ENCODE results near the gene TMSB4X. TPM values are rescaled to one million over a fixed set of nuclear protein-coding genes. Genes with fewer than 3 reads are reported as not detected.
"Not testable (repeated sequence)": the region's sequence is repeated elsewhere in the genome, so short reads cannot be mapped to it uniquely, and the experiment has no call there.

TMSB4X gene
- total and polyA plus RNA-seq, 2 of the 13 experiments (the other 11 are each of a cell fraction or from before 2014, with no cell fraction given), result 10.5 to 29.6 TPM

- POLR2A ChIA-PET, result no interaction called here
- Histone ChIP-seq H3K4me2 (ENCODE audit: low read depth, low read length) (no peak overlapping the region), H3K79me2 (ENCODE audit: insufficient read depth, low read length) (no peaks in the 10 kb centered on the region), H3K9ac (ENCODE audit: insufficient read depth, low read depth, low read length) (no peak overlapping the region), H3K27ac (ENCODE audit: extremely low read length, insufficient read depth, low read length) (no peak overlapping the region), H4K20me1 (ENCODE audit: insufficient read depth, low read length) (no peaks in the 10 kb centered on the region), H3K27me3 (ENCODE audit: control insufficient read depth in 1 of 2, insufficient read depth in 2 of 2, low read length in 2 of 2) (no peaks in the 10 kb centered on the region), H3K4me3 (replicated peaks in 1 of 3; ENCODE audit: insufficient read depth in 1 of 3, low read depth in 2 of 3, low read length in 3 of 3) (no peak overlapping the region), H3K9me3 (ENCODE audit: low read length) (no peaks in the 10 kb centered on the region), H3K36me3 (replicated peaks in 1 of 2; ENCODE audit: control insufficient read depth in 1 of 2, insufficient read depth in 2 of 2, low read length in 2 of 2) (no peaks in the 10 kb centered on the region), H3K4me1 (ENCODE audit: insufficient read depth, low read length) (peaks cover 12% of the 10 kb centered on the region), H2AFZ (ENCODE audit: low read length) (no peak overlapping the region)
- ATAC-seq, result no peak
- intact Hi-C loops (cut with micrococcal nuclease; ENCODE audit: unreplicated experiment) (no loop called here), in situ Hi-C loops (cut with HindIII; ENCODE audit: extremely low pct_ligation_motif_present, low pct_unique_long_range_greater_than_20kb) (no loop called here)
- FAIRE-seq, result no peak
- CTCF ChIA-PET (ENCODE audit: low intra/inter-chr PET ratio, low total read pairs), result no interaction called here
- no TSS peak for BruUV-seq (replicated peaks)
- DNase-seq (ENCODE audit: low spot score), result no peak
- WGBS (ENCODE audit: low lambda C conversion rate), result 50% methylated on average over 2 of the region's 3 CpGs
- TF ChIP-seq SNAI1 (CRISPR knock-in tag; IDR thresholded peaks at IDR 0.05; ENCODE audit: borderline replicate concordance), result no peak
- TF ChIP-seq ATF2 (CRISPR knock-in tag; IDR thresholded peaks at IDR 0.05), result no peak
- TF ChIP-seq ARID2 (CRISPR knock-in tag; IDR thresholded peaks at IDR 0.05; ENCODE audit: borderline replicate concordance), result no peak
- TF ChIP-seq ZBTB7A (CRISPR knock-in tag; IDR thresholded peaks at IDR 0.05), result no peak
- TF ChIP-seq ZNF34 (CRISPR knock-in tag; IDR thresholded peaks at IDR 0.05; ENCODE audit: borderline replicate concordance), result no peak
- TF ChIP-seq ZNF7 (CRISPR knock-in tag; IDR thresholded peaks at IDR 0.05), result no peak
- TF ChIP-seq, protein P1, sequence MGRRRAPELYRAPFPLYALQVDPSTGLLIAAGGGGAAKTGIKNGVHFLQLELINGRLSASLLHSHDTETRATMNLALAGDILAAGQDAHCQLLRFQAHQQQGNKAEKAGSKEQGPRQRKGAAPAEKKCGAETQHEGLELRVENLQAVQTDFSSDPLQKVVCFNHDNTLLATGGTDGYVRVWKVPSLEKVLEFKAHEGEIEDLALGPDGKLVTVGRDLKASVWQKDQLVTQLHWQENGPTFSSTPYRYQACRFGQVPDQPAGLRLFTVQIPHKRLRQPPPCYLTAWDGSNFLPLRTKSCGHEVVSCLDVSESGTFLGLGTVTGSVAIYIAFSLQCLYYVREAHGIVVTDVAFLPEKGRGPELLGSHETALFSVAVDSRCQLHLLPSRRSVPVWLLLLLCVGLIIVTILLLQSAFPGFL (CRISPR knock-in tag; IDR thresholded peaks at IDR 0.05), result no peak
- no peak for TF ChIP-seq ZNF136 (CRISPR knock-in tag; IDR thresholded peaks at IDR 0.05; ENCODE audit: low read depth)
Observed at GRCh38 chrX:13015536-13016236, 40.8 kb downstream of the TMSB4X start.

- DNase-seq (ENCODE audit: low spot score); H3K36me3 ChIP-seq (replicated peaks in 1 of 2; ENCODE audit: control insufficient read depth in 1 of 2, insufficient read depth in 2 of 2, low read length in 2 of 2); H3K27ac ChIP-seq (ENCODE audit: extremely low read length, insufficient read depth, low read length); H3K9me3 ChIP-seq (ENCODE audit: low read length); H4K20me1 ChIP-seq (ENCODE audit: insufficient read depth, low read length); in situ Hi-C loops (cut with HindIII; ENCODE audit: extremely low pct_ligation_motif_present, low pct_unique_long_range_greater_than_20kb); H3K4me3 ChIP-seq (replicated peaks in 1 of 3; ENCODE audit: insufficient read depth in 1 of 3, low read depth in 2 of 3, low read length in 3 of 3); H2AFZ ChIP-seq (ENCODE audit: low read length); ATAC-seq; BruUV-seq (replicated peaks); CTCF ChIA-PET (ENCODE audit: low intra/inter-chr PET ratio, low total read pairs); POLR2A ChIA-PET; H3K79me2 ChIP-seq (ENCODE audit: insufficient read depth, low read length); H3K4me2 ChIP-seq (ENCODE audit: low read depth, low read length); intact Hi-C loops (cut with micrococcal nuclease; ENCODE audit: unreplicated experiment); FAIRE-seq; H3K27me3 ChIP-seq (ENCODE audit: control insufficient read depth in 1 of 2, insufficient read depth in 2 of 2, low read length in 2 of 2); H3K9ac ChIP-seq (ENCODE audit: insufficient read depth, low read depth, low read length): not testable (repeated sequence)
- 56% methylated on average over 6 of the region's 6 CpGs for WGBS (ENCODE audit: low lambda C conversion rate)
- H3K4me1 ChIP-seq (ENCODE audit: insufficient read depth, low read length), result peaks cover 12% of the 10 kb centered on the region
Observed at GRCh38 chrX:13016731-13017130, 41.8 kb downstream of the TMSB4X start.
